GM18520 (cell line): ENCODE results near the gene VCX3A.
"Not testable (repeated sequence)": the region's sequence is repeated elsewhere in the genome, so short reads cannot be mapped to it uniquely, and the experiment has no call there.

Experiments
- ATAC-seq: cut with Tn5 transposase; IDR thresholded peaks from one replicate; pipeline ENCODE4 v1.9.1; 2021; ENCODE audit not compliant: unreplicated experiment

Gene VCX3A

DNA sequence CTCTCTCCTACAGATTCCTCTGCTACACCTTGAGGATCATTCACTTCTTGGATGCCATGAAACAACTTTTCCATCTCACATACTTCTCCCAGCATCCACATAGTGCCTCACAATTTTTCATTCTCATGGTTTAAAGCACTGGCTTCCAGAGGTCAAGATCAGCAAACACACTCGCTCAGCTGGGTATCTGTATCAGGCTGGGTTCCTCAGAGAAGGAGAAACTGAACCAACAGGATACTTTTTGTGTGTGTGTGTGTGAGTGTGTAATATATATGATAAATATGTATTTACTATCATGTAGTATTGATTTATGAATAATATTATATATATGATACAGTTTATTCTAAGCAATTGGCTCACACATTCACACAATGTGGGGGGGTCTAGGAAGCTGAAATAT is at the start of gene VCX3A:
VCX3A (minus strand) TSS at position 101 of the 400 bp plus-strand sequence. CDS start 621 bp downstream, outside the sequence.
- ATAC-seq, result not testable (repeated sequence)

DNA sequence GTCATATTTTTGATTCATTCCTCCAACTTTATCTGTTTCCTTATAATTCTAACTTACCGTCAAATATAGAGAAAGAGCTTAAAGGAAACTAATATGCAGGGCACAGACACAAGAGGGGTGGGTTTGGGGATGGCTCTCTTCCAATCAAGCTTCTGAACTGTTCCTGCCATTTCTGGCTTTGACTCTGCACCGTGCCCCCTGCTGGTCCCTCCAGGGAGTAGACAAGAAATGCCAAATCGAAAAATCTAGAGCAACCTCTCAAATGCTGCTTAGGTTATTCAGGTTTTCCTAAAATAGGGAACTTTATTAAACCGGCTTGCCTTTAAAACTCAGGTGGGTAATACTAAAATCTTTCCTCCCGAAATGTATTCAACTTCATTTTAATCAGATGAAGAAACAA is 39.8 kb upstream of the VCX3A start:
- no peak for ATAC-seq

DNA sequence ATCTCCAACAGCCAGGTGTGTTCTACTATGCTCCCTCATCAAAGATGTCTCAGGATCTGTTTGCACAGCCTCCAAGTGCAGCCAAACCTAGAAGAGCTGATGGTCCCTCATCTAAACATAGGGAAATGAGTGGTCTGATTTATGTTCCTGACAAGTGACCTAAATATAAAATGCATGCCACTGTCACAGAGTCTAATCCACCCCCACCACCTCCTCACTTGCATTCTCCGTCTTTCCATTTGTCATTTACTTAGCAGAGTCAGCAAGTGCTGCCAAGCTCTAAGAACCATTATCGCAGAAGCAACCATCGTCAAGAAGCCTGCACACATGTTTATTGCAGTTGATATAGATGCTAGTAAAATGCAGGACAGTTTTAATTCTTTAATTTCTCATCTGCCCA is 33.1 kb upstream of the VCX3A start:
- ATAC-seq, result no peak

DNA sequence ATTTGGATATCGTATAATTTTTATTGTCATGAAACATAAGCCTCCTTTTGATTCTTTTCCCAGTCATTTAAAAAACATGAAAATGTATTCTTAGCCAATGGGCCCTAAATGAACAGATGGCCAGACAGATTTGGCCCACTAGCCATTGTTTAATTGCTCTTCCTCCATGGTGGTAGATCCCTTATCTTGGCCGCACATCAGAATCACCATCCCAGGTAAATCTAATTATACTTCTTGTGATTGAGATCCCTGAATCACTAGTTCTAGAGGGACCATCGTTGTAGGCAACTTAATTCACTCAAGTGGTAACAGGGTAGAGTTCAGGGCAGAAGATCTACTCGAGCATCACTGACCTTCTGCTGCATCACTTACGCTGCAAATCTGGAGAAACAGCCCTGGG is 24.1 kb upstream of the VCX3A start:
- no peak for ATAC-seq

DNA sequence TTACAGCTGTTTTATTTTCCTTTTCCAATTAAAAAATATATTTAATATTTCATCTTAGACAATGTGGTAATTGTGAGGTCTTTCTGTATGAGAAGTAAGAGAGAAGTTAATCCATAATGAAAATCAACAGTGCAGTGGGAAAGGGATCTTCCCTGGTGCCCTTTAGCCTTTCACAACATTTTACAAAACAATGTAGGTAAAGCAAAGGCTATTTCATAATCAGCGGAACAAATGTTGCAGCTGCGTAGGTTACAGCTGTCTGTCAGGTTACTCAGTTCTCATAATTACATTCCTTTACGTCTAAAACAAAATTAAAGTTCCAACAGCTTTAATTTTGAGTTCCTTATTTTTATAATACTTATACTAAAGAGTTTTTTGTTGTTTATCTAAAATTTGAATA is 22.8 kb upstream of the VCX3A start:
- no peak for ATAC-seq

DNA sequence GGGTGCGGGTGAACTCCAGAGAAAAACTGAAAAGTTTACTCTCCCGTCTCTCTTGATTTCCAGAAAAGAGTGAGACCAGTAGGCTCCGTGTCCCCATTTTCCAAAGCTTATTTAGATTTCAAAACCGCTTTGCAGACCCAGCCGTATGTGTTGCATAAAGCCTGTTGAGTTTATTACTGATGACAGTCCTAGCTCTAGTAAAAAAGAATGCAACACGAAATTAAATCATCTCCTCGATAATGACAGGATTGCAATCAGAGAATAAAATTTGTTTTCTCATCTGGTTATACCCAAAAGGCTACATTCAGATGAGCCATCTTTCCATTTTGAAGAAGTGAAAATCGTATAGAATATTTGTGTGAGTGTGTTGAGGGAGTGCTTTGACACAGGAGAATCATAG is 16.1 kb upstream of the VCX3A start:
- no peak for ATAC-seq

DNA sequence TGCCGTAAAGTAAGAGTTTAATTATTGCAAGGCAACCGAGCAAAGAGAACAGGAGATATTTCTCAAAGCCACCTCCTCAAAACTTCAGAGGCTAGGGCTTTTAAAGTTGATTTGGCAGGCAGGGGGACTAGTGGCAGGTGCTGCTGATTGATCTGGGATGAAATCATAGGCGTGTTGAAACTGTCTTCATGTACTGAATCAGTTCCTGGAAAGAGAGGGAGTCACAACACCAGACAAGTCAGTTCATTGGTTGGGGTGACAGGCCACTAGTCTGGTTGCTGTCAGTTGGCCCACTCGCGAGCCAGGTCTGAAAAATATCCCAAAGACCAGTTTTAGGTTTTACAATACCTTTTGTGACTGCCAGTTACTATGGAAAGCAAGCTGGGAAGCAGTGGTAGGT is 10.8 kb upstream of the VCX3A start:
- no peak for ATAC-seq

DNA sequence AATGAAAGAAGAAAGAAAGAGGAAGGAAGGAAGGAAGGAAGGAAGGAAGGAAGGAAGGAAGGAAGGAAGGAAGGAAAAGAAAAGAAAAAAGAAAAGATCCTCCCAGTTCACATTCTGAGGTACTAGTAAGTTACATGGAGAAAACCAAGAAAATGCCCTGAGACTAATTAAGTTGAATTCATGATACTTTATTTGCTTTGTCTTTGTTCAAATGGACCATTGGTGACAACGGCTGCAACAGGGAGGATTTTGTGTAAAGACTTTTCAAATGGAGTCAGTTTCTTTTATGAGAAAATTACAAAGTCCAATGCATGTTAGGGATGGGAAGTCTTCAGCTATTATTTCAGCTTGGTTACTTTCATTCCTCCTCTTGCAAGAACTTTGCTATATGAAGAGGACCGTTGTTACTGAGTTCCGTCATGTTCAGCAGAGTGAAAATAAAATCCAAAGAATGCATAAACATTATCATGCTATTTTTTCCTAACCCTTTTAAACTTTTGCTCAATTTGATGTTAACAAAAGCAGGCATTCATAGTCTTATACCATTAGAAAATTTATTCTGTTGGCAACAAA is 8.3 kb downstream of the VCX3A start:
- ATAC-seq, result no peak

DNA sequence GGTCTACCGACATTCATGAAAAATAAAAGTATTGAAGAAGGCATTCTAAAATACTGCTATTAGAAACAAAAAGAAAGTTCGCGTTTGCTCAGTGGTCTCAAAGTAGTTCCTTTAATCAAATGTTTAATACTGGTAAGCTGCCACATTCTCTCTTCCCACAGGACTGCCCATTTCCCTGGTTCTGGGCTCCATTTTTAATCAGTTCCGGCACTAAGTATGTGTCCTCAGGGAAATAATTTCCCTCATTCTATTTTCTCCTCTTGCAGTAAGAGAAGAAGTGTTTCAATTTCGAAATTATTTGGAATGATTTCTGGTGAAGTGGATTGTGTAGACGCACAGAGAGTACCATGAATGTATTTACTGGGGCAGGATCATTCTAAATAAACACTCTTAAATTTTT is 17.5 kb downstream of the VCX3A start:
- ATAC-seq, result no peak

DNA sequence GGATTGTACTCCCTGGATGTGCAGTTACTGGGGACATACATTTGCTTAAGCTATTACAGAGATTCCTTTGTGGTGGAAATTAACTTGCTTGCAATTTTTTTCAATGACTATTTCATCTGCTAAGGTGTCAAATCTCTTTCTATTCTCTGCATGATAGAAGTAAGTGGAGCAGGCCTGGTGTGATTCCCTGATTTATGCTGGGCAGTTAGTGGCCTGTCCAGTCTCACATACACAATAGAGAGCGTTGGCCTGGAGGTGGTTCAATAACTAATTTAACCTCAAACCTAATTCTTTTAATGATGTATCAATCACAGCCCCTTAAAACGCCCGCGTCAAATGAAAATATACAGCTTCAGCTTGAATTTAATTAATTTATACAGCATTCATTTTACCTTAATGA is 28.5 kb downstream of the VCX3A start:
- no peak for ATAC-seq

DNA sequence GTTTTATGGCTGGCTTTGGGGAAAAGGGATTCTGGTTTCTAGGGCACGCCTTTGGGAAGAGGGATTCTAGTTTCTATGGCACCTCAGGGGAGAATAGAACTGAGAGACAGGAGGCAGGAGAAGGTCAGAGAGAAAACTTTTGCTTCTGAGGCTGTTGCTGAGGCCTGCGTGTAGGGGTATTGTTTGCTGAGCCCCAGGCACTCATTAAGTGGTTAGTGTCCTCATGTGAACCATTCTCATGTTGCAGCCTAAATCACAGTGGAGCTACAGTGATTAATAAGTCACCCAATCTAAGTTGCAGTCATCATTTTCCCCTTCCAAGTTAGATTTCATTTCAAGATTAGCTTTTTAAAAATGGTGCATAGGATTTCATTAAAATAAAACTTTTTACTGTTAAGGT is 29.0 kb downstream of the VCX3A start:
- no peak for ATAC-seq

DNA sequence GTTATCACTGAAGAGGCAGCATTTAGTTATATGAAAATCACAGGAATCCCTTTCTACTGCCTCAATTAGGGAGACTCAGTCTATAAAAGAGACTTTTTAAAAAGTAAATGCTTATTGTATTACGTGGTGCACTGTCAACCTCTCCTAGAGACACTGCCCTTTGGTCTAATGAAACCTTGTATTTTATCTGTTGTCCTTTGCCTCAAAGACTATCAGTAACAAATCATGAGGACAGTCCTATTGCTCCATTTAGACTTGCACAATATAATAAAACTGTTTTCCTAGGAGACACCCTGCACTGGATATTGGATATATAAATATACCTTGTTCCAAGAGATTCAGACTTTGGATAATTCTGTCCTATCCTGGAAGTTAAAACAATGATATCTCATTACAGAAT is 34.2 kb downstream of the VCX3A start:
- ATAC-seq, result no peak

DNA sequence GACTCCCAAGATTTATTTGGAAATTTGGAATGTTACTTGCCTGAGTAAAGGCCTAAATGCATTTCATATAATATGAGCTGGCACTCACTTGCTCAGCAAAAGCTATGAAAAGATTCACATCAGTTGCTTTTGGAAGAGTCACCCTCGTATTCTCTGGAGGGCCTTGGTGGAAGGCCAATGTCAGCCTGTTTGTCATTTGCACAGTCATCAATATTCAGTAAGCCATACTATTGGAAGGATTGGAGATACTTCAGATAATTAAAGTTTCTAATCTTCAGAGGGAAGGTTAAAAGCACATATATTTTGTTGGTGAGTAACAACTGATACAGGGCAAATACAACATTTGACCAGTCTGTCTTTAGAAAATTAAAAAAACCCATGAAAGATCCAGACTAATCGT is 36.6 kb downstream of the VCX3A start:
- ATAC-seq, result no peak
